Ishikawa (cell line): ENCODE measurements around the gene RCOR2.

ENCODE experiments used
- CEBPB ChIP-seq: IDR thresholded peaks from 2 replicates; pipeline ENCODE4 v1.6.1; 2012
- CREB1 ChIP-seq: IDR thresholded peaks from 2 replicates; pipeline ENCODE4 v1.6.1; 2012; ENCODE audit warnings: low read depth
- EP300 ChIP-seq: IDR thresholded peaks from 2 replicates; pipeline ENCODE4 v1.6.1; 2012; ENCODE audit warnings: borderline replicate concordance
- FOXM1 ChIP-seq: IDR thresholded peaks from 2 replicates; pipeline ENCODE4 v1.6.1; 2012; ENCODE audit warnings: low read depth, borderline replicate concordance
- MAX ChIP-seq: IDR thresholded peaks from 2 replicates; pipeline ENCODE4 v1.6.1; 2012
- RAD21 ChIP-seq: IDR thresholded peaks from 2 replicates; pipeline ENCODE4 v1.6.1; 2012; ENCODE audit warnings: low read depth
- REST ChIP-seq: IDR thresholded peaks from 2 replicates; pipeline ENCODE4 v1.6.1; 2012; ENCODE audit warnings: low read depth, mild to moderate bottlenecking
- TAF1 ChIP-seq: IDR thresholded peaks from 2 replicates; pipeline ENCODE4 v1.6.1; 2012; ENCODE audit warnings: low read depth, mild to moderate bottlenecking
- TCF12 ChIP-seq: IDR thresholded peaks from 2 replicates; pipeline ENCODE4 v1.6.1; 2012; ENCODE audit warnings: low read depth
- USF1 ChIP-seq: IDR thresholded peaks from 2 replicates; pipeline ENCODE4 v1.6.1; 2012

- TF ChIP-seq CEBPB (no peak), REST (no peak), TCF12 (no peak), TAF1 (no peak), RAD21 (no peak), FOXM1 (no peak), MAX (no peak), EP300 (no peak), USF1 (no peak), CREB1 (no peak)
These were observed 6.3 kb downstream of the RCOR2 start for GRCh38 chr11:63910675-63911074.
